Measurements from ENCODE around the gene TBC1D4. TPM values are rescaled to one million over a fixed set of nuclear protein-coding genes. Genes with fewer than 3 reads are reported as not detected.
A peak's percentile ranks its signal among the peaks of the same experiment; 100 is the strongest.

The TBC1D4 gene
- total RNA-seq, 6 experiments from 2014 or later: 7.7 to 18.6 (median 10.3) TPM

DNA sequence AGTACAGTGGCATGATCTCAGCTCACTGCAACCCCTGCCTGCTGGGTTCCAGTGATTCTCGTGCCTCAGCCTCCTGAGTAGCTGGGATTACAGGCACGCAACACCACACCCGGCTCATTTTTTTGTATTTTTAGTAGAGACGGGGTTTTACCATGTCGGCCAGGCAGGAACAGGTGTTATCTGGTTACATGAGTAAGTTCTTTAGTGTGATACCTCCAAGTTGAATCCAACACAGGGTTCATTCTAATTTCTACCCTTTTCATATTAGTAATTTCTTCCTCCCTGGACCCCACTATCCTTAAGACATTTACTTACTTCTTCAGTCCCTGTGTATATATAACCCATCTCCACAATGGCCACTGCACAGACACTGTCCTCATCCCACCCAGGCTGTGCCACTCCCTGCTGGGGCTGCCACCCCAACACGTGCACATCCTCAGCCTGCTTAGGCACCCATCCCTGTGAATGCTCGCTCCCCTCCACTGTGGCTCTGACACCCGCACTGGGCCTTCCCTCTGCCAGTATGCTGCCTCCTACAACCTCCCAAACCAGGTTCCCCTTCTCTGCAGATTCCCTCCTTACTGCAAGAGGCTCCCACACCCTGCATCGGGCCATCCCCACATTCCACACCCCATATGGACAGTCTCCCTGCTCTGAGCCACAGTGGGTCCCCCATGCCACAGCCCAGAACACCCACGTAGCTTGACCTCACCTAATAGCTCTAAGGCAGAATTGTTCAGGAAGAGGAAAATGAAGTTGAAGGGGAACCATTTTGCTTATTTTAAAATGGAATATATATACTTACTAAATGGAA, 147.1 kb downstream of the TBC1D4 start:
- H3K36me3 ChIP-seq: peaks cover 0 to 8% (median 0%) of the 10 kb centered on the region in 4 donors
- no peak for TF ChIP-seq CTCF (IDR thresholded peaks at IDR 0.05)
- TF ChIP-seq POLR2A (IDR thresholded peaks at IDR 0.05): no peak
- H3K4me3 ChIP-seq: no peak overlapping the region
- peak in 1 of 4 donors; percentile 20 for ATAC-seq
- intact Hi-C loops (cut with DNase I): no loop called here
- no peak for DNase-seq
- no peaks in the 10 kb centered on the region for H3K9me3 ChIP-seq
- no peak overlapping the region for H3K27ac ChIP-seq
- no peaks in the 10 kb centered on the region for H3K27me3 ChIP-seq
- WGBS (ENCODE audit: insufficient coverage, low coverage, low lambda C conversion rate, missing lambda C conversion rate): 89% methylated on average over 10 of the region's 10 CpGs
- H3K4me1 ChIP-seq: peaks cover 0 to 18% (median 0%) of the 10 kb centered on the region in 4 donors

GRCh38 chr13:75333103-75333502, 148.9 kb downstream of the TBC1D4 start:
- no peak for DNase-seq
- ATAC-seq: peak in 3 of 4 donors; percentile 7 to 39 (median 16)
- no peaks in the 10 kb centered on the region for H3K27me3 ChIP-seq
- intact Hi-C loops (cut with DNase I): no loop called here
- H3K9me3 ChIP-seq: no peaks in the 10 kb centered on the region
- no peak overlapping the region for H3K4me3 ChIP-seq
- peaks cover 0 to 8% (median 0%) of the 10 kb centered on the region in 4 donors for H3K36me3 ChIP-seq
- peaks cover 0 to 22% (median 2%) of the 10 kb centered on the region in 4 donors for H3K4me1 ChIP-seq
- WGBS (ENCODE audit: insufficient coverage, low coverage, low lambda C conversion rate, missing lambda C conversion rate): 67% methylated on average over 1 of the region's 1 CpG
- TF ChIP-seq POLR2A (IDR thresholded peaks at IDR 0.05) (no peak), CTCF (IDR thresholded peaks at IDR 0.05) (no peak)
- no peak overlapping the region for H3K27ac ChIP-seq

DNA sequence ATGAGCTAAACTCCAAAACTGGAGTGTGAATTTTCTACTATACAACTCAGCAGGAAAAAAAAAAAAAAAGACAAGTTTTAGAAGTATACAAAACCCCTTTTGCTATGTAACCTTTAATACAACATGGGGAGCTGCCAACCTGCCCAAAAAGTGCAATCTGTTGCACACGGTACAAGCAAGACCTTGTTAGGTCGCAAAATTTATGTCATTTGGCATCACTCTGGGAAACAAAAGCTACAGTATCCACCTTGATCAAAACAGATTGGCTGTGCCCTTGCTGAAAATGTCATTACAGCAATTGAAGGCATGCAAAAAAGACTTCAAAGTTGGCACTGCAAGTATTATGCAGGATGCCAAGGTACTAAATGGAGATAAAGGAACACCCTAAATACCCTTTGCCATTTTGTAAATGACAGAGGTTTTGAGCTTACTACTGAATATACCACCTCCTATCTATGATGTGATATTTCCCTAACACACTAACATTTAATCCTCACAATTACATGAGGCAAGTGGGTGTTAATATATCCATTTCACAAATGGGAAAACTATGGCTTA, 150.1 kb downstream of the TBC1D4 start:
- no peak for ATAC-seq
- intact Hi-C loops (cut with DNase I): no loop called here

GRCh38 chr13:75330770-75331169, 151.2 kb downstream of the TBC1D4 start:
- Histone ChIP-seq H3K27me3 (no peaks in the 10 kb centered on the region), H3K36me3 (no peaks in the 10 kb centered on the region), H3K4me3 (no peak overlapping the region), H3K4me1 (peaks cover 0 to 22% (median 2%) of the 10 kb centered on the region in 4 donors), H3K9me3 (no peaks in the 10 kb centered on the region), H3K27ac (no peak overlapping the region)
- TF ChIP-seq CTCF (IDR thresholded peaks at IDR 0.05) (no peak), POLR2A (IDR thresholded peaks at IDR 0.05) (no peak)
- intact Hi-C loops (cut with DNase I): no loop called here
- WGBS (ENCODE audit: insufficient coverage, low coverage, low lambda C conversion rate, missing lambda C conversion rate): 77% methylated on average over 2 of the region's 2 CpGs
- no peak for ATAC-seq
- DNase-seq: no peak

More for the DNA sequence above, 150.1 kb downstream of the TBC1D4 start:
- Histone ChIP-seq H3K4me1 (peaks cover 0 to 22% (median 2%) of the 10 kb centered on the region in 4 donors), H3K27me3 (no peaks in the 10 kb centered on the region), H3K4me3 (no peak overlapping the region), H3K36me3 (peaks cover 0 to 8% (median 0%) of the 10 kb centered on the region in 4 donors), H3K27ac (no peak overlapping the region), H3K9me3 (no peaks in the 10 kb centered on the region)
- TF ChIP-seq POLR2A (IDR thresholded peaks at IDR 0.05): no peak
- no peak for TF ChIP-seq CTCF (IDR thresholded peaks at IDR 0.05)
- DNase-seq: no peak
- WGBS (ENCODE audit: insufficient coverage, low coverage, low lambda C conversion rate, missing lambda C conversion rate): 71% methylated on average over 2 of the region's 2 CpGs

Data from right lobe of liver (tissue), 6 donors.